ENCODE measurements around the gene RPL31. TPM values are rescaled to one million over a fixed set of nuclear protein-coding genes. Genes with fewer than 3 reads are reported as not detected.

Gene RPL31
- total and polyA plus RNA-seq, 9 of the 15 experiments (the other 6 are each of a cell fraction or from before 2014, with no cell fraction given) = 1,176 to 6,037 (median 2,997) TPM

- no peaks in the 10 kb centered on the region for H3K9me1 ChIP-seq (ENCODE audit: control insufficient read depth, insufficient read depth, low read length)
- H3K36me3 ChIP-seq (ENCODE audit: control insufficient read depth, insufficient read depth, low read length) = no peaks in the 10 kb centered on the region
- CTCF ChIA-PET (ENCODE audit: low intra/inter-chr PET ratio) = no interaction called here
- DNase-seq (ENCODE audit: extremely low read depth in 1 of 4, low spot score in 3 of 4) (no peak), FAIRE-seq (no peak), ATAC-seq (no peak)
- H3K4me2 ChIP-seq (ENCODE audit: insufficient read depth, low read length) = no peak overlapping the region
- no peak for TF ChIP-seq ZBTB11 (CRISPR knock-in tag; IDR thresholded peaks at IDR 0.05)
- no peak for TF ChIP-seq RBM34 (IDR thresholded peaks at IDR 0.05; ENCODE audit: borderline replicate concordance, insufficient read depth, low read length)
- TF ChIP-seq PCBP1 (IDR thresholded peaks at IDR 0.05; ENCODE audit: low read depth, low read length, poor library complexity, severe bottlenecking) = no peak
- no peak for TF ChIP-seq ZNF561 (CRISPR knock-in tag; conservative IDR thresholded peaks at IDR 0.05)
- no peak for TF ChIP-seq ZNF263 (CRISPR knock-in tag; IDR thresholded peaks at IDR 0.05; ENCODE audit: borderline replicate concordance)
- no peak for TF ChIP-seq SMAD3 (CRISPR knock-in tag; conservative IDR thresholded peaks at IDR 0.05)
- TF ChIP-seq MCM2 (IDR thresholded peaks at IDR 0.05; ENCODE audit: low read depth) = no peak
- no peak for TF ChIP-seq ZC3H4 (CRISPR knock-in tag; IDR thresholded peaks at IDR 0.05; ENCODE audit: borderline replicate concordance)
- TF ChIP-seq ZNF395 (CRISPR knock-in tag; IDR thresholded peaks at IDR 0.05) = no peak
- no peak overlapping the region for H2AFZ ChIP-seq (ENCODE audit: low read depth, low read length)
- no peaks in the 10 kb centered on the region for H3K9me3 ChIP-seq (replicated peaks; ENCODE audit: control insufficient read depth, insufficient read depth, low read depth, low read length)
- intact Hi-C loops (cut with micrococcal nuclease) = loop anchor here (10.0 kb wide), 2 partner anchors 165 to 565 kb away; partner anchors contain the start of gene NPAS2
- H3K4me3 ChIP-seq = no peak overlapping the region
- no peak overlapping the region for H3K27ac ChIP-seq (ENCODE audit: extremely low read depth, low read depth, low read length)
- H4K20me1 ChIP-seq (replicated peaks; ENCODE audit: control insufficient read depth, insufficient read depth, low read length) = peaks cover 5% of the 10 kb centered on the region; the same call in 1 of the 2 replicates
- POLR2A ChIA-PET = interaction anchor here (2.0 kb wide), 1 partner anchor 12 kb away, joined by 13 read pairs; the partner anchor contains the start of gene RPL31
- peaks cover 25 to 51% of the 10 kb centered on the region in 2 experiments; a peak in 4 of 5 replicates for H3K27me3 ChIP-seq (ENCODE audit: control insufficient read depth in 2 of 2, insufficient read depth in 2 of 2, low read length in 2 of 2)
- no peak overlapping the region for H3K9ac ChIP-seq (ENCODE audit: insufficient read depth in 1 of 2, low read depth in 2 of 2, low read length in 2 of 2)
- WGBS (ENCODE audit: insufficient coverage, low coverage, missing lambda C conversion rate) = 11% methylated on average over 3 of the region's 3 CpGs
- in situ Hi-C loops (cut with MboI) = loop anchor here (5.0 to 10.0 kb wide), 2 partner anchors 257 to 375 kb away; no protein-coding TSS in a partner anchor
- BruUV-seq (replicated peaks) = no TSS peak
- peaks cover 0 to 7% of the 10 kb centered on the region in 2 experiments; a peak in 2 of 5 replicates for H3K4me1 ChIP-seq (replicated peaks in 1 of 2; ENCODE audit: control insufficient read depth in 2 of 2, insufficient read depth in 2 of 2, low read length in 2 of 2)
- H3K79me2 ChIP-seq (ENCODE audit: control insufficient read depth, insufficient read depth, low read length) = no peaks in the 10 kb centered on the region
Observed at GRCh38 chr2:100989666-100990065, 12.4 kb upstream of the RPL31 start.
